OCI-LY7 (cell line): ENCODE data around the gene PIGQ. TPM values are rescaled to one million over a fixed set of nuclear protein-coding genes. Genes with fewer than 3 reads are reported as not detected.

Experiments
- BruUV-seq: library from RNA; stranded (reverse); fragments of 400-500 nt; replicated peaks from 2 replicates; lab custom pipeline; 2021; lab: Mats Ljungman, UMichigan
- CTCF ChIA-PET: fragments of 300-600 bp; sonication (Branson Sonifier 250); formaldehyde crosslinking; loops from one replicate; lab custom pipeline; 2022; ENCODE audit warnings: antibody characterized with exemption; ENCODE audit not compliant: unreplicated experiment; lab: Charles Lee
- POLR2A ChIA-PET: fragments of 300-600 bp; sonication (Branson Sonifier 250); formaldehyde crosslinking; loops from one replicate; lab custom pipeline; 2022; ENCODE audit warnings: antibody characterized with exemption; lab: Charles Lee
- DNase-seq: peaks from one replicate; pipeline ENCODE4 v3.0.0-alpha.2; 2015; ENCODE audit warnings: low spot score
- H2AFZ ChIP-seq: fragments of 200-600 bp; sonication (generic), shearing (Covaris generic); 2 replicates; pipeline ENCODE4 v1.6.1; 2014; ENCODE audit warnings: mild to moderate bottlenecking, antibody characterized with exemption, low read length, moderate library complexity
- H3K27ac ChIP-seq: fragments of 200-600 bp; sonication (generic); 2 replicates; pipeline ENCODE4 v1.5.1; 2014; ENCODE audit warnings: mixed run types, low read depth, mild to moderate bottlenecking, moderate library complexity, low read length, inconsistent platforms; ENCODE audit not compliant: poor library complexity, severe bottlenecking
- H3K36me3 ChIP-seq: fragments of 200-600 bp; sonication (generic); 2 replicates; pipeline ENCODE4 v1.6.1; 2014; ENCODE audit warnings: mild to moderate bottlenecking, antibody characterized with exemption, low read length, moderate library complexity, mixed read lengths; ENCODE audit not compliant: insufficient read depth
- H3K4me1 ChIP-seq: fragments of 200-600 bp; sonication (generic); 2 replicates; pipeline ENCODE4 v1.5.1; 2014; ENCODE audit warnings: mild to moderate bottlenecking, low read length; ENCODE audit not compliant: insufficient read depth, poor library complexity, severe bottlenecking
- H3K4me2 ChIP-seq: fragments of 200-600 bp; sonication (generic); 2 replicates; pipeline ENCODE4 v1.6.1; 2014; ENCODE audit warnings: mild to moderate bottlenecking, low read length
- H3K4me3 ChIP-seq: fragments of 200-600 bp; sonication (generic); 2 replicates; pipeline ENCODE4 v1.5.1; 2014; ENCODE audit warnings: mild to moderate bottlenecking, low read depth, low read length; ENCODE audit not compliant: poor library complexity, severe bottlenecking
- H3K79me2 ChIP-seq: fragments of 200-600 bp; sonication (generic); 2 replicates; pipeline ENCODE4 v1.6.1; 2016; ENCODE audit warnings: low read depth, mild to moderate bottlenecking, low read length, moderate library complexity, mixed read lengths; ENCODE audit not compliant: insufficient read depth
- H3K9me2 ChIP-seq: fragments of 200-600 bp; sonication (generic); 2 replicates; pipeline ENCODE4 v1.6.1; 2016; ENCODE audit warnings: mild to moderate bottlenecking, low read length, mixed read lengths; ENCODE audit not compliant: insufficient read depth
- H3K9me3 ChIP-seq: fragments of 200-600 bp; sonication (generic); 2 replicates; pipeline ENCODE4 v1.6.1; 2014; ENCODE audit warnings: mild to moderate bottlenecking, mixed run types, low read length, mixed read lengths
- H4K20me1 ChIP-seq: fragments of 200-600 bp; sonication (generic); 2 replicates; pipeline ENCODE4 v1.6.1; 2014; ENCODE audit warnings: mild to moderate bottlenecking, antibody characterized with exemption, low read length, moderate library complexity, mixed read lengths; ENCODE audit not compliant: insufficient read depth
- CTCF ChIP-seq: fragments of 200-600 bp; sonication (generic); conservative IDR thresholded peaks from 2 replicates; pipeline ENCODE4 v1.5.1; 2014; ENCODE audit warnings: mild to moderate bottlenecking, antibody characterized with exemption, low read length, moderate library complexity, mixed read lengths
- EZH2phosphoT487 ChIP-seq: fragments of 200-600 bp; sonication (generic); IDR thresholded peaks from 2 replicates; pipeline ENCODE4 v1.6.1; 2018; ENCODE audit warnings: low read depth, borderline replicate concordance, mild to moderate bottlenecking, mixed run types, antibody characterized with exemption, low read length, moderate library complexity, mixed read lengths
- intact Hi-C: fragments of 100-400 bp; cut with micrococcal nuclease; formaldehyde crosslinking; loops from one replicate; pipeline ENCODE4 v1.10.0; 2022; ENCODE audit not compliant: unreplicated experiment
- total RNA-seq, 2 experiments: library from RNA; depleted of rRNA in 1 of 2; stranded (reverse); fragments of >200 nt in 1 of 2; shearing (Covaris generic) in 1 of 2; gene quantifications; 2 replicates each; pipeline ENCODE4 v1.2.3, GENCODE V29; 2014 to 2022

The PIGQ gene
- total RNA-seq, 2 experiments from 2014 or later, result 39.0 to 54.2 TPM

- H3K4me3 ChIP-seq, result no peak overlapping the region
- H3K9me2 ChIP-seq, result no peaks in the 10 kb centered on the region
- no peak overlapping the region for H2AFZ ChIP-seq
- intact Hi-C loops, result no loop called here
- no peak for DNase-seq
- peaks cover 30% of the 10 kb centered on the region for H3K36me3 ChIP-seq
- H3K4me2 ChIP-seq, result no peak overlapping the region
- peaks cover 3% of the 10 kb centered on the region; the same call in 1 of the 2 replicates for H3K79me2 ChIP-seq
- no peaks in the 10 kb centered on the region for H4K20me1 ChIP-seq
- no TSS peak for BruUV-seq
- ChIA-PET CTCF (no interaction called here), POLR2A (no interaction called here)
- H3K9me3 ChIP-seq, result no peaks in the 10 kb centered on the region
- no peak for TF ChIP-seq EZH2phosphoT487
- TF ChIP-seq CTCF, result no peak
- H3K27ac ChIP-seq, result no peak overlapping the region
- no peaks in the 10 kb centered on the region for H3K4me1 ChIP-seq
Observed at GRCh38 chr16:540645-541340, 29.0 kb upstream of the PIGQ start.

- Histone ChIP-seq H3K79me2 (peaks cover 3% of the 10 kb centered on the region; the same call in 1 of the 2 replicates), H3K9me3 (no peaks in the 10 kb centered on the region), H3K4me3 (no peak overlapping the region), H3K4me2 (no peak overlapping the region), H4K20me1 (no peaks in the 10 kb centered on the region), H2AFZ (no peak overlapping the region), H3K27ac (no peak overlapping the region), H3K9me2 (no peaks in the 10 kb centered on the region), H3K36me3 (peaks cover 34% of the 10 kb centered on the region), H3K4me1 (no peaks in the 10 kb centered on the region)
- DNase-seq, result no peak
- ChIA-PET CTCF (no interaction called here), POLR2A (interaction anchor here (0.9 kb wide), 1 partner anchor 30 kb away, joined by 4 read pairs; no protein-coding TSS in a partner anchor)
- no peak for TF ChIP-seq CTCF
- no peak for TF ChIP-seq EZH2phosphoT487
- intact Hi-C loops, result no loop called here
- BruUV-seq, result no TSS peak
Observed at GRCh38 chr16:543301-544164, 26.2 kb upstream of the PIGQ start.
